Heart left ventricle (tissue), 13 donors: Measurements from ENCODE around the gene MST1.

ENCODE experiments used
- POLR2A ChIP-seq, 2 donors: fragments of 450-650 bp; IDR thresholded peaks; one replicate each; pipeline ENCODE4 v1.6.1; 2017; ENCODE audit warnings: antibody characterized with exemption in 2 of 2, mild to moderate bottlenecking in 2 of 2, moderate library complexity in 2 of 2
- TF ChIP-seq, protein P1 (sequence below), 12 donors: fragments of 200-600 bp; sonication (generic) in 4 of 12; IDR thresholded peaks; one replicate each; pipeline versions ENCODE4 v1.5.0 to v1.8.0; 2018 to 2022; ENCODE audit warnings: antibody characterized with exemption in 12 of 12, mild to moderate bottlenecking in 5 of 12
- donor health status: ischemic (EF 13 %, LVEDD 7.1; RV severe dilation, severe dysfunction).
- donor health status: DM: no; HTN: yes; CAD: no.
- donor health status: DM: no; HTN: no; CAD: no.
- donor health status: ischemic (EF 25% LVEDD 6.9; RV normal size, moderate dysfunction).
- donor health status: ischemic (EF 25% LVEDD 5.7; RV mildly dilated, moderate dysfunction).
- donor health status: ischemic (EF 35%, LVEDD 5.7; RV mildly dilated, moderate dysfunction).
- donor health status: nonischemic (EF 11% LVEDD 7.7; RV severe dilation, severe dysfunction).
- donor health status: DM: yes; HTN: yes; CAD: no.
- donor health status: PGD.
- donor health status: ischemic (EF 29% LVEDD 5.4; RV normal size, mild dysfunction).
- donor health status: nonischemic (EF 23%, LVEDD 6.1; RV moderate dilation, normal function).

DNA sequence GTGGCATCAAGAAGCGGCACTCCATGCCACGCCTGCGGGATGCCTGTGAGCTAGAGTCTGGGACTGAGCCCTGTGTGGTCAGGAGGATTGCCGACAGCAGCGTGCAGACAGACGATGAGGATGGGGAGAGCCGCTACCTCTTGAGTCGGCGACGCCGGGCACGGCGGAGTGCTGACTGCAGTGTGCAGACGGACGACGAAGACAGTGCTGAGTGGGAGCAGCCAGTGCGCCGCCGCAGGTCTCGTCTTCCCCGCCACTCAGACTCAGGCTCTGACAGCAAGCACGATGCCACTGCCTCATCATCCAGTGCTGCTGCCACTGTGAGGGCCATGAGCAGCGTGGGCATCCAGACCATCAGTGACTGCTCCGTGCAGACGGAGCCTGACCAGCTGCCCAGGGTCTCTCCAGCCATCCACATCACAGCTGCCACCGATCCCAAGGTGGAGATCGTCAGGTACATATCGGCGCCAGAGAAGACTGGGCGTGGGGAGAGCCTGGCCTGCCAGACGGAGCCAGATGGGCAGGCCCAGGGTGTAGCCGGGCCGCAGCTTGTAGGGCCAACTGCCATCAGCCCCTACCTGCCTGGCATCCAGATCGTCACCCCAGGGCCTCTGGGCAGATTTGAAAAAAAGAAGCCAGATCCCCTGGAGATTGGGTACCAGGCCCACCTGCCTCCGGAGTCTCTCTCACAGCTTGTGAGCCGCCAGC is 31.9 kb downstream of the MST1 start:
- TF ChIP-seq POLR2A (IDR thresholded peaks at IDR 0.05) = no peak
- TF ChIP-seq, protein P1, sequence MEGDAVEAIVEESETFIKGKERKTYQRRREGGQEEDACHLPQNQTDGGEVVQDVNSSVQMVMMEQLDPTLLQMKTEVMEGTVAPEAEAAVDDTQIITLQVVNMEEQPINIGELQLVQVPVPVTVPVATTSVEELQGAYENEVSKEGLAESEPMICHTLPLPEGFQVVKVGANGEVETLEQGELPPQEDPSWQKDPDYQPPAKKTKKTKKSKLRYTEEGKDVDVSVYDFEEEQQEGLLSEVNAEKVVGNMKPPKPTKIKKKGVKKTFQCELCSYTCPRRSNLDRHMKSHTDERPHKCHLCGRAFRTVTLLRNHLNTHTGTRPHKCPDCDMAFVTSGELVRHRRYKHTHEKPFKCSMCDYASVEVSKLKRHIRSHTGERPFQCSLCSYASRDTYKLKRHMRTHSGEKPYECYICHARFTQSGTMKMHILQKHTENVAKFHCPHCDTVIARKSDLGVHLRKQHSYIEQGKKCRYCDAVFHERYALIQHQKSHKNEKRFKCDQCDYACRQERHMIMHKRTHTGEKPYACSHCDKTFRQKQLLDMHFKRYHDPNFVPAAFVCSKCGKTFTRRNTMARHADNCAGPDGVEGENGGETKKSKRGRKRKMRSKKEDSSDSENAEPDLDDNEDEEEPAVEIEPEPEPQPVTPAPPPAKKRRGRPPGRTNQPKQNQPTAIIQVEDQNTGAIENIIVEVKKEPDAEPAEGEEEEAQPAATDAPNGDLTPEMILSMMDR (IDR thresholded peaks at IDR 0.05) = no peak
